Activated B cell treated with CpG ODN at 0.5 μM for 24 hours (primary cell): ENCODE measurements around the gene NEUROG2. TPM values are rescaled to one million over a fixed set of nuclear protein-coding genes. Genes with fewer than 3 reads are reported as not detected.

Source experiments
- ATAC-seq: fragments of 200-7000 bp; cut with Tn5 transposase; one replicate; pipeline ENCODE4 v1.10.0; 2021; ENCODE audit warnings: low read depth, mild to moderate bottlenecking, moderate library complexity
- CTCF ChIA-PET: fragments of 350-600 bp; sonication (Branson Sonifier 250); formaldehyde crosslinking; loops from one replicate; lab custom pipeline; 2021; ENCODE audit warnings: antibody characterized with exemption; lab: Charles Lee
- POLR2A ChIA-PET: fragments of 350-600 bp; sonication (Branson Sonifier 250); formaldehyde crosslinking; loops from one replicate; lab custom pipeline; 2021; ENCODE audit warnings: antibody characterized with exemption; lab: Charles Lee
- DNase-seq: peaks from one replicate; pipeline ENCODE4 v3.0.0; 2022
- H3K27ac Mint-ChIP-seq: one replicate; pipeline ENCODE4 v1.8.0; 2020; ENCODE audit warnings: mixed read lengths
- H3K27me3 Mint-ChIP-seq: one replicate; pipeline ENCODE4 v1.8.0; 2021; ENCODE audit warnings: mixed read lengths
- H3K36me3 Mint-ChIP-seq: one replicate; pipeline ENCODE4 v1.8.0; 2021; ENCODE audit warnings: low read depth, mixed read lengths
- H3K4me1 Mint-ChIP-seq: one replicate; pipeline ENCODE4 v1.8.0; 2021; ENCODE audit warnings: mixed read lengths
- H3K4me3 Mint-ChIP-seq: one replicate; pipeline ENCODE4 v1.8.0; 2020; ENCODE audit warnings: mild to moderate bottlenecking, mixed read lengths
- H3K9me3 Mint-ChIP-seq: one replicate; pipeline ENCODE4 v1.8.0; 2020; ENCODE audit warnings: mixed read lengths
- intact Hi-C: fragments of 100-400 bp; cut with micrococcal nuclease; formaldehyde crosslinking; loops from one replicate; pipeline ENCODE4 v1.15.1; 2024
- total RNA-seq: library from RNA; stranded (reverse); gene quantifications from 2 replicates; pipeline ENCODE4 v1.2.3, GENCODE V29; 2022
- TF ChIP-seq, protein P1 (sequence below): fragments of 200-600 bp; IDR thresholded peaks from one replicate; pipeline ENCODE4 v1.8.0; 2022; ENCODE audit warnings: antibody characterized with exemption, mild to moderate bottlenecking

NEUROG2 gene
- total RNA-seq, 1 donor from 2014 or later: not detected

GRCh38 chr4:112514647-112515197 is 1.3 kb downstream of the NEUROG2 start:
- peaks cover 2% of the 10 kb centered on the region for H3K36me3 Mint-ChIP-seq
- peak overlapping the region; percentile 92 for H3K4me3 Mint-ChIP-seq
- peaks cover 7% of the 10 kb centered on the region for H3K9me3 Mint-ChIP-seq
- POLR2A ChIA-PET: no interaction called here
- intact Hi-C loops: loop anchor here (1.0 to 5.0 kb wide), 2 partner anchors 9 to 1887 kb away; no protein-coding TSS in a partner anchor
- peaks cover 52% of the 10 kb centered on the region for H3K4me1 Mint-ChIP-seq
- no peak for DNase-seq
- ATAC-seq: peak; percentile 9
- H3K27ac Mint-ChIP-seq: no peak overlapping the region
- TF ChIP-seq, protein P1, sequence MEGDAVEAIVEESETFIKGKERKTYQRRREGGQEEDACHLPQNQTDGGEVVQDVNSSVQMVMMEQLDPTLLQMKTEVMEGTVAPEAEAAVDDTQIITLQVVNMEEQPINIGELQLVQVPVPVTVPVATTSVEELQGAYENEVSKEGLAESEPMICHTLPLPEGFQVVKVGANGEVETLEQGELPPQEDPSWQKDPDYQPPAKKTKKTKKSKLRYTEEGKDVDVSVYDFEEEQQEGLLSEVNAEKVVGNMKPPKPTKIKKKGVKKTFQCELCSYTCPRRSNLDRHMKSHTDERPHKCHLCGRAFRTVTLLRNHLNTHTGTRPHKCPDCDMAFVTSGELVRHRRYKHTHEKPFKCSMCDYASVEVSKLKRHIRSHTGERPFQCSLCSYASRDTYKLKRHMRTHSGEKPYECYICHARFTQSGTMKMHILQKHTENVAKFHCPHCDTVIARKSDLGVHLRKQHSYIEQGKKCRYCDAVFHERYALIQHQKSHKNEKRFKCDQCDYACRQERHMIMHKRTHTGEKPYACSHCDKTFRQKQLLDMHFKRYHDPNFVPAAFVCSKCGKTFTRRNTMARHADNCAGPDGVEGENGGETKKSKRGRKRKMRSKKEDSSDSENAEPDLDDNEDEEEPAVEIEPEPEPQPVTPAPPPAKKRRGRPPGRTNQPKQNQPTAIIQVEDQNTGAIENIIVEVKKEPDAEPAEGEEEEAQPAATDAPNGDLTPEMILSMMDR: no peak
- CTCF ChIA-PET: interaction anchor here (0.9 kb wide), 1 partner anchor 187 kb away, joined by 3 read pairs; no protein-coding TSS in a partner anchor
- H3K27me3 Mint-ChIP-seq: peaks cover 77% of the 10 kb centered on the region

DNA sequence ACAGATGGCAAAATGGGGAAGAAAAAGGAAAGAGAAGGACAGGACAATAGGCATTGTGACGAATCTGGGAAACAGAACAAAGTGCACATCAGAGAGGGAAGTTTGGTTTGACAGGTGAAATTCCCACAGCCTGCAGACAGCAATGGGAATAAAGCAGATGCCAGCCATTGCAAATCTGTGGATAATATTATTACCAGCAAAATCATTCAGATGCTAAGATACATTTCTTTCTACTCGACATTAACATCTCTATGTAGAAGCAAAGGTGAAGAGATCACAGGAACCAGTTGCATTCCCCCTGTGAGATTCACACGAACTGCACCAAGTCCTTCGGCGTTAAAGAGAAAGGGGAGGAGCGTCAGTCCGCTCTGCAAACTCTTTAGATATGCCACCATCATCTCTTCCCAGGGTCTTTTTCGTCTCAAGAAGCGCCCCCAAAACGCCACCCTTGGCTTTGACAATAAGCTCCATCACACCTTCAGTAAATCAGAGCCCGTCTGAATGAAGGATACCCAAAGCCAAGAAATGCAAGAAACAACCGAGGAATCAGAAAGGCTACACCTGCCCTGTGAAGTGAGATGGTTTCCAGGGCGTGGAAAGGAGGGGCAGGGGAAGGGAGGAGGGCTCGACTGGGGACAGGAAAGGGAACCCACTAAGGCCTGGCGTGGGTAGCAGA is 1.9 kb downstream of the NEUROG2 start:
- intact Hi-C loops: no loop called here
- H3K9me3 Mint-ChIP-seq: peaks cover 7% of the 10 kb centered on the region
- TF ChIP-seq, protein P1: no peak
- H3K4me3 Mint-ChIP-seq: peak overlapping the region; percentile 92
- peaks cover 58% of the 10 kb centered on the region for H3K4me1 Mint-ChIP-seq
- no peak overlapping the region for H3K27ac Mint-ChIP-seq
- DNase-seq: no peak
- CTCF ChIA-PET: interaction anchor here (0.9 kb wide), 1 partner anchor 186 kb away, joined by 3 read pairs; no protein-coding TSS in a partner anchor
- POLR2A ChIA-PET: no interaction called here
- no peak for ATAC-seq
- H3K36me3 Mint-ChIP-seq: peaks cover 2% of the 10 kb centered on the region
- peaks cover 79% of the 10 kb centered on the region for H3K27me3 Mint-ChIP-seq

DNA sequence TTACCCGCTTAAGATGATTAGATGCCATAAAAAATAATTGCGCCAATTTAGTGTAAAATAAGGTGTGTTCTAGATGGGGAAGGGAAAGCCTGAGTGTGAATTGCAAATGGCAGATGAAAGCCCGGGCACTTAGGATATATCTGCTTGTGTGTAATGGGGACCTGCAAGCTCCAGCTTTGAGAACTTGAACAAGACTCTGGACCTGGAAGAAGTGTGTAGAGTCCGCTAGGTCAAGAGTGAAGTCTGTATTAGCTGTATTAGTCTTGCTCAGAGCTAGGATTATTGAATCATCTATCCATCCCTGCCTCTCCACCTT is 4.2 kb downstream of the NEUROG2 start:
- Mint-ChIP-seq H3K27ac (no peak overlapping the region), H3K9me3 (peaks cover 7% of the 10 kb centered on the region), H3K4me1 (peaks cover 46% of the 10 kb centered on the region), H3K27me3 (peaks cover 74% of the 10 kb centered on the region), H3K36me3 (peaks cover 2% of the 10 kb centered on the region), H3K4me3 (no peak overlapping the region)
- POLR2A ChIA-PET: no interaction called here
- no peak for ATAC-seq
- CTCF ChIA-PET: interaction anchor here (1.7 to 4.3 kb wide), 2 partner anchors 10 to 13 kb away, joined by 8 to 18 read pairs; no protein-coding TSS in a partner anchor
- TF ChIP-seq, protein P1: no peak
- no peak for DNase-seq
- intact Hi-C loops: no loop called here

- H3K4me3 Mint-ChIP-seq: peak overlapping the region; percentile 41
- DNase-seq: no peak
- intact Hi-C loops: no loop called here
- peaks cover 7% of the 10 kb centered on the region for H3K9me3 Mint-ChIP-seq
- no peak overlapping the region for H3K27ac Mint-ChIP-seq
- ChIA-PET POLR2A (interaction anchor here (1.3 kb wide), 1 partner anchor 11 kb away, joined by 13 read pairs; no protein-coding TSS in a partner anchor), CTCF (interaction anchor here (1.7 to 4.3 kb wide), 3 partner anchors 11 to 13 kb away, joined by 8 to 18 read pairs (median 8); no protein-coding TSS in a partner anchor)
- TF ChIP-seq, protein P1: no peak
- peaks cover 2% of the 10 kb centered on the region for H3K36me3 Mint-ChIP-seq
- peaks cover 43% of the 10 kb centered on the region for H3K4me1 Mint-ChIP-seq
- peaks cover 74% of the 10 kb centered on the region for H3K27me3 Mint-ChIP-seq
- ATAC-seq: no peak
Measured at GRCh38 chr4:112511093-112511802, 4.7 kb downstream of the NEUROG2 start.
